Measurements from ENCODE around the gene C22orf39.

DNA sequence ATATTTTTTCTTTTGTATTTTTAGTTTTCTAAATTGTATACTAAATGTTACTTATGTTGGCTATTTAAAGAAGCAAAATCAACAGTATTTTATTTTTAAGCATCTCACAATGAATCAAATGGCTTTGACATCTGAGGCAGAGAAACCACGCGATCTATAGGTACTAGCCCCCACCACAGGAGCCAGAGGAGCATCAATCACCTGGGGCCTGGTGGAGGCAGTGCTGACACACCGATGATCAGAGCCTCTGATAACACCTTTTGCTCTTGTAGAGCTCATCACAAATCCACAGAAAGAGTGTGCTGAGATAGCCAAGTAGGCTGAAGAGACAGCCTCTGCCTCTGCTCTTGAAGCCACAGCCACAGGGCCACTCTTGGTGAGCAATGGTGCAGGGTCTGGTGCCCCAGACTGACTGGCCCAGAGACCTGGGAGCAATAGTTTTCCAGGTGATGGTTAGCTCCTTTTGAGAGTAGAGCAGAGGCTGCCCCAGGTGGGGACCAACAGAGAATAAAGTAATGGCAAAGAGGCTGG is 41.2 kb downstream of the C22orf39 start:
- TF ChIP-seq, protein P1, sequence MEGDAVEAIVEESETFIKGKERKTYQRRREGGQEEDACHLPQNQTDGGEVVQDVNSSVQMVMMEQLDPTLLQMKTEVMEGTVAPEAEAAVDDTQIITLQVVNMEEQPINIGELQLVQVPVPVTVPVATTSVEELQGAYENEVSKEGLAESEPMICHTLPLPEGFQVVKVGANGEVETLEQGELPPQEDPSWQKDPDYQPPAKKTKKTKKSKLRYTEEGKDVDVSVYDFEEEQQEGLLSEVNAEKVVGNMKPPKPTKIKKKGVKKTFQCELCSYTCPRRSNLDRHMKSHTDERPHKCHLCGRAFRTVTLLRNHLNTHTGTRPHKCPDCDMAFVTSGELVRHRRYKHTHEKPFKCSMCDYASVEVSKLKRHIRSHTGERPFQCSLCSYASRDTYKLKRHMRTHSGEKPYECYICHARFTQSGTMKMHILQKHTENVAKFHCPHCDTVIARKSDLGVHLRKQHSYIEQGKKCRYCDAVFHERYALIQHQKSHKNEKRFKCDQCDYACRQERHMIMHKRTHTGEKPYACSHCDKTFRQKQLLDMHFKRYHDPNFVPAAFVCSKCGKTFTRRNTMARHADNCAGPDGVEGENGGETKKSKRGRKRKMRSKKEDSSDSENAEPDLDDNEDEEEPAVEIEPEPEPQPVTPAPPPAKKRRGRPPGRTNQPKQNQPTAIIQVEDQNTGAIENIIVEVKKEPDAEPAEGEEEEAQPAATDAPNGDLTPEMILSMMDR (conservative IDR thresholded peaks at IDR 0.05; ENCODE audit: low read length) = peak; percentile 36; the same call in 1 of the 2 replicates
- TF ChIP-seq EZH2phosphoT487 (IDR thresholded peaks at IDR 0.05; ENCODE audit: borderline replicate concordance, low read depth, low read length) = no peak

Measured in OCI-LY7 (cell line).